GM19099 (cell line): ENCODE data around the gene FAM236C.
"Not testable (repeated sequence)": the region's sequence is repeated elsewhere in the genome, so short reads cannot be mapped to it uniquely, and the experiment has no call there.

ENCODE experiments used
- POLR2A ChIP-seq: IDR thresholded peaks from 3 replicates; pipeline ENCODE4 v1.6.1; 2011; ENCODE audit warnings: low read depth; ENCODE audit not compliant: insufficient read length; ENCODE audit errors: extremely low read depth

Gene FAM236C

GRCh38 chrX:72912315-72912714 is at the start of gene FAM236C:
Gene FAM236C (plus strand): TSS chrX:72912615. CDS start chrX:72912715, 100 bp downstream.
- not testable (repeated sequence) for TF ChIP-seq POLR2A

- TF ChIP-seq POLR2A, result not testable (repeated sequence)
Measured at GRCh38 chrX:72937906-72938305, 25.5 kb downstream of the FAM236C start, which contains the start of gene FAM236A. Gene FAM236A (plus strand): TSS chrX:72938206. CDS start chrX:72938263, 57 bp downstream.

DNA sequence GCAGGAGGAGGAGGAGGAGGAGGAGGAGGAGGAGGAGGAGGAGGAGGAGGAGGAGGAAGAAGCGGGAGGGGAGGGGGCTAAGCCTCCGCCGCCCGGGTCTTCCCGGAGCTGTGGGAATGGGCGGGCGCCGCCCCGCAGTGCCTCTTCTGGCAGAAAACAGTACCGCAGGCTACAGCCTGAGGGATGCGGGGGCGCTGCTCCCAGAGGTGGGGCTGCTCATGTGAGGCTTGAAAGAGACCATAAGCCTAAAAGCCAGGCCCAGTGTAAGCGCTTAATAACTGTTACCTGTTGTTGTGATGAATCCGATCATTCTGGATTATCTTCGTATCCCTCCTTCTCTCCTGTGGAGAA is 31.4 kb downstream of the FAM236C start, which contains the start of gene DMRTC1:
Gene DMRTC1, minus strand, starts transcription at position 19 of the 351 bp plus-strand sequence. CDS start 68,143 bp downstream, outside the sequence.
- not testable (repeated sequence) for TF ChIP-seq POLR2A
